Dendritic cell treated with granulocyte-macrophage colony-stimulating factor and Interleukin-4, amounts not matched to agents 40 ng/mL and 50 ng/mL, for 4 days (primary cell): ENCODE measurements around the gene PIP5K1C.

Source experiments
- H3K27ac Mint-ChIP-seq: one replicate; pipeline ENCODE4 v1.8.0; 2022; ENCODE audit warnings: mild to moderate bottlenecking, mixed read lengths
- H3K27me3 Mint-ChIP-seq: one replicate; pipeline ENCODE4 v1.8.0; 2022; ENCODE audit warnings: mild to moderate bottlenecking, mixed read lengths
- H3K36me3 Mint-ChIP-seq: one replicate; pipeline ENCODE4 v1.8.0; 2022; ENCODE audit warnings: low read depth, mixed read lengths
- H3K4me1 Mint-ChIP-seq: one replicate; pipeline ENCODE4 v1.8.0; 2022; ENCODE audit warnings: low read depth, mixed read lengths
- H3K4me3 Mint-ChIP-seq: one replicate; pipeline ENCODE4 v1.8.0; 2022; ENCODE audit warnings: mild to moderate bottlenecking, moderate library complexity, mixed read lengths
- H3K9me3 Mint-ChIP-seq: one replicate; pipeline ENCODE4 v1.8.0; 2022; ENCODE audit warnings: mixed read lengths
- intact Hi-C: fragments of 100-400 bp; cut with micrococcal nuclease; formaldehyde crosslinking; loops from one replicate; pipeline ENCODE4 v1.15.0; 2022

The PIP5K1C gene

DNA sequence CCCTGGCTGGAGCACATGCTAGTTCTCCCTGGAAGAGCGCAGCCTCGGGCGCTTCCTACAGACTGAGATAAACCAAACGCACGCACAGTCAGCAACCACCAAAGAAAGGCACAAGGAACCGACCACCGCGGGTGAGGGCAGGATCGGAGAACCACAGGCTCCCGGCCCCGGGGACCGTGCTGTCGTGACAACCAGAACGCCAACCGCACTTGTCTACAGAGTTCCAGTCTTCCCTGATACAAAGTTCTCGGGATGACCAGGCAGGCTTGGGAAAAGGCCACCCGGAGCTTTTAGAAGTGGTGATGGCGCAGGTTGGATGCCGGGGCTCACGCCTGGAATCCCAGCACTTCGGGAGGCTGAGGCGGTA is 40.5 kb downstream of the PIP5K1C start:
- intact Hi-C loops: no loop called here
- H3K27ac Mint-ChIP-seq: no peak overlapping the region
- no peaks in the 10 kb centered on the region for H3K4me1 Mint-ChIP-seq
- H3K27me3 Mint-ChIP-seq: no peaks in the 10 kb centered on the region
- H3K4me3 Mint-ChIP-seq: no peak overlapping the region
- peaks cover 100% of the 10 kb centered on the region for H3K36me3 Mint-ChIP-seq
- H3K9me3 Mint-ChIP-seq: no peaks in the 10 kb centered on the region

DNA sequence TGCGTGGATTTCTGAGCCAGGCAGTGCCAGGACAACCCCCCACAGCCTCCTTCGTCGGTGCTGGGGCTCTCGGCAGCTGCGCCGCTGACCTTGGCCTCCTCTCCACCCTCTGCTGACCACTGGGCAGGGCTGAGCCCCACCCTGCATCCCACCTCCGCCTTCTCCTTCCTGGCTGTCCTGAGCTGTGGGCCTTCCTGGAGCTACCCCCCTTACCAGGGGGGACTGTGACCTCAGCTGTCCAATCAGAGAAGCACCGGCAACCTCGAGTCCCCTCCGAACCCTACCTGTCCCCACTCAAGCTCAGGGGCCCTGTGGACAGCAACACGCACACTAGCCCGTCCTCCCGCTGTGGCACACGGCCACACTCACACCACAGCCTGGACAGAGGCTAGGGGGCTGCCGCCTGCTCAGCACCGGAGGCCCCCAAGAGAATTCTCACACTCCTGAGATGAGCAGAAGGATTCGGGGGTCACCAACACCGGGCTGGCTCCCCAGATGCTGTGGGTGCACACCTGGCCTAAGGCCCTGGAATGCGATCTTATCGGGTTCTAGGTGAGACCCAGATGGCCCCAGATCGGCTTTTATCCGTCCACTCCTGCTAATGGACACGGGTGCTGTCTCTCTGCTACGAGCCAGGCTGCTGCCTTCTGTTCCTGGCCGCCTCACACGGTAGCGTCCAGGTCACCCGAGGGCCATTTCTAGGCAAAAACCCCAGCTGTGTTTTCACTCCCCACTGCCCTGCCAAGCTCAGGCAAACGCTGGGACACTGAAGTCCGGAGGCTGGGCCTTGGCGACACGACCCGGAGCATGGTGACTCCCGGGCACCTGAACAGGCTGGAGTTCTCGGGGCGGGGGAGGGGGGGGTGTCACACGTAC is 41.2 kb downstream of the PIP5K1C start:
- no peaks in the 10 kb centered on the region for H3K4me1 Mint-ChIP-seq
- no peak overlapping the region for H3K27ac Mint-ChIP-seq
- no peaks in the 10 kb centered on the region for H3K9me3 Mint-ChIP-seq
- H3K36me3 Mint-ChIP-seq: peaks cover 100% of the 10 kb centered on the region
- H3K27me3 Mint-ChIP-seq: no peaks in the 10 kb centered on the region
- intact Hi-C loops: no loop called here
- no peak overlapping the region for H3K4me3 Mint-ChIP-seq

DNA sequence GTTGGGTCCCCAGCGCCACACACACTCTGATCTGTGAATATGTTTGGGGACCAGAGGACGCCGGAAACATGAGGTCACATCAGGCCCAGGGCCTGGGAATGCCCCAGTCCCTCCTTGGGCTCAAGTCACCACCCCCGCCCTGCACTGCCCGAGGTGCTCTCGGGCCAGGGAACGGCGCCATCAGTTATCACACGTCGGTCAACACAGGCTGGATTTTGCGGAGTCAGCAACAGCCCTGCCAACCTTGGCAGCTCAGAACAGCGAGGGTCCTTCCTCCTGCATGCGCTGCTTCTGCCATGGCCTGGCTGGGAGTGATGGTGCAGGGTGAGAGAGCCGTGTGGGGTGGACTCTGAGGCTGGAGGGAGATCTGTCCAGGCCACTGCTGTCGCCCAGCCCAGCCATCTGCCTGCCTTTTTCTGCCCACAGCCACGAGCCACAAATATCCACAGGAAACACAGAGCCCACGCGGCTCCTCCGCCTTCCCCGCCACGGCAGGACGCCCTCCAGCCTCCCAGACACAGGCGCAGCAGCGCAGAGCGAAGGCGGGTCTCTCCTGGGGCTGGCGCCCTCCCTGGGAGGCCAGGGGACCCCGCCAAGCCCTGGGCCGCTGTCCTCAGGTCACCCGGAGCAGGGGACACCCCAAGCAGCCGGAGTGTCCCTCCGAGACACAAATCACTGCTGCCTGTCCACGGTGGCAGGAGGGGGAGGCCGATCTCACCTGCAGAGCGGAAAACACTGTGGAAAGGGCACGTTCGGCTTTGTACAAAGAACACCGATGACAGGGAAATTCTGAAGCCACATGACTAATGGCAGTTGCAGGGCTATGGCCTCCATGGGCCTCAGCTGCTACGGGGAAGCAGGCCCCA is 42.0 kb downstream of the PIP5K1C start:
- no peak overlapping the region for H3K27ac Mint-ChIP-seq
- no peaks in the 10 kb centered on the region for H3K4me1 Mint-ChIP-seq
- H3K4me3 Mint-ChIP-seq: no peak overlapping the region
- H3K27me3 Mint-ChIP-seq: no peaks in the 10 kb centered on the region
- H3K9me3 Mint-ChIP-seq: no peaks in the 10 kb centered on the region
- H3K36me3 Mint-ChIP-seq: peaks cover 100% of the 10 kb centered on the region
- intact Hi-C loops: no loop called here

DNA sequence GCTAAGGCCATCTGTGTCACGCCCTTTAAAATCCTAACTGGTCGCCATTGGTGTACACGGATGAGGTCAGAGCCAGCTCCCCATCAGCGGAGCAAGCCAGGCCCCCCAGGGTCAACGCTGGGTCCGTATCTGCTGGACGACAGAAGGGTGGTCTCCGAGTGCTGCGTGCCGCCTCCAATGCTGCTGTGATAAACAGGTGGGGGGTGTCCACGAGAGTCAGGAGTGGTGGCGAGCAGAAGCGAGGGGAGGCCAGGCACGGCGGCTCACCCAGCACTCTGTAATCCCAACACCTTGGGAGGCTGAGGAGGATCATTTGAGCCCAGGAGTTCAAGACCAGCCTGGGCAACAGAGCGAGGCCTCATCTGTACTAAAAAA is 42.9 kb downstream of the PIP5K1C start:
- Mint-ChIP-seq H3K27me3 (no peaks in the 10 kb centered on the region), H3K36me3 (peaks cover 100% of the 10 kb centered on the region), H3K27ac (no peak overlapping the region)

DNA sequence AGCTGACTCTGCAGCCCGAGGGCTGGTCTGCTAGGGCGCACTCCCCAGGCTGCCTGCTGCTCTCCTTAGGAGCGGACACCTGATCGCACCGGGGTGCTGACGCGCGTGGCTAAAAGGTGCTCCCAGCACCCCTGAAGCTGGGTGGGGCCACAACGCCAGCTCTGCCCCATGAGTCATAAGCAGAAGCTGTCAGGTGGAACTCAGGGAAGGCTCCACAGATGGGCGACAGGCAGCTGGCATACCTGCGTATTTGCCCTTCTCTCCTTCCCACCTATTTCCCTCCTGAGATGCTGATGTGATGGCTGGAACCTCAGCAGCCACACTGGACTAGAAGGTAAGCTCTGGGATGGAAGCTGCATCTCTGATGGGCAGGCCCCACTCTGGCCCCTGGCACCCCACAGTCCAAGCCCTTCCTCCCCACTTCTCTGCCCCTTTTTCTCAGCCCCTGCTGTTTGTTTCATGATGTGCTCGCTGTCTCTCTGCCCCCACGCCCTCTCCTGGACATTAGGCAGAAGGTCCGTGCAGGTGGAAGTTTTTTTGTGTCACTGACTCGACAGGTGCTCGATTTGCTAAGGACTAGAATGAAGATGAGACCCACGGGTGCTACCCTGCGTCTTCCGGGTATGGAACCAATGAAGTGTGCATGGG is 43.4 kb downstream of the PIP5K1C start:
- no peaks in the 10 kb centered on the region for H3K27me3 Mint-ChIP-seq
- H3K4me1 Mint-ChIP-seq: no peaks in the 10 kb centered on the region
- intact Hi-C loops: no loop called here
- H3K4me3 Mint-ChIP-seq: no peak overlapping the region
- H3K36me3 Mint-ChIP-seq: peaks cover 100% of the 10 kb centered on the region
- no peak overlapping the region for H3K27ac Mint-ChIP-seq
- no peaks in the 10 kb centered on the region for H3K9me3 Mint-ChIP-seq

More for the DNA sequence above, 42.9 kb downstream of the PIP5K1C start:
- intact Hi-C loops: no loop called here
- Mint-ChIP-seq H3K9me3 (no peaks in the 10 kb centered on the region), H3K4me1 (no peaks in the 10 kb centered on the region), H3K4me3 (no peak overlapping the region)

DNA sequence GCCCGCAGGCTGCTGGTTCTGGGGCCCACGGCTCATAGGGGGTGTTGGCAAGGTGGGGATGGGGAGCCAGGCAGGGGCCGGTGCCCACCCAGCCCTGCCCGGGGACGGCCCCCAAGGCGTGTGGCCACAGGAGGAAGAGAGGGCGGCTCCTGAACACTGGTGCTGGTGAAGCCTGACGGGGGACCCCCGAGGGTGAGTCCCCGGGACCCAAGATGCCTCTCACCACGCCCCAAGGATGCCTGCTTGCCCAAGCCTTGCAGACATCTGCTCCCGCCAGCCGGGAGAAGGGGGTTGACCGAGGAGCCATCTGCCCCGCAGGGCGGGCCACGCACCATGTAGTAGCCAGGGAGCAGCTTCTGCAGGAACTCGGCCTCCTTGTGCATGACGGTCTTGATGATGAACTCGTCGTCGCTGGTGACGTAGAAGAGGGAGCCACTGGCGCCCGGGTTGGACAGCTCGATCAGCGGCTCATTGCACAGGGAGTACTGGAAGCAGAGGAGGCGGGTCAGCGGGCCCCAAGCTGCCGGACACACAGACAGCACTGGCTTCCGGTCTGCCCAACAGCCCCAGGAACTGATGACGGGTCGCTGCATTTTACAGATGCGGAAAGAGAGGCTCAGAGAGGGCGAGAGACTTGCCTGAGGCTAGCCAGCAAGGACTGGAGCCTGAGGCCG is 44.1 kb downstream of the PIP5K1C start:
- intact Hi-C loops: no loop called here
- Mint-ChIP-seq H3K27me3 (no peaks in the 10 kb centered on the region), H3K9me3 (no peaks in the 10 kb centered on the region), H3K4me1 (no peaks in the 10 kb centered on the region), H3K36me3 (peaks cover 100% of the 10 kb centered on the region), H3K27ac (no peak overlapping the region), H3K4me3 (no peak overlapping the region)

DNA sequence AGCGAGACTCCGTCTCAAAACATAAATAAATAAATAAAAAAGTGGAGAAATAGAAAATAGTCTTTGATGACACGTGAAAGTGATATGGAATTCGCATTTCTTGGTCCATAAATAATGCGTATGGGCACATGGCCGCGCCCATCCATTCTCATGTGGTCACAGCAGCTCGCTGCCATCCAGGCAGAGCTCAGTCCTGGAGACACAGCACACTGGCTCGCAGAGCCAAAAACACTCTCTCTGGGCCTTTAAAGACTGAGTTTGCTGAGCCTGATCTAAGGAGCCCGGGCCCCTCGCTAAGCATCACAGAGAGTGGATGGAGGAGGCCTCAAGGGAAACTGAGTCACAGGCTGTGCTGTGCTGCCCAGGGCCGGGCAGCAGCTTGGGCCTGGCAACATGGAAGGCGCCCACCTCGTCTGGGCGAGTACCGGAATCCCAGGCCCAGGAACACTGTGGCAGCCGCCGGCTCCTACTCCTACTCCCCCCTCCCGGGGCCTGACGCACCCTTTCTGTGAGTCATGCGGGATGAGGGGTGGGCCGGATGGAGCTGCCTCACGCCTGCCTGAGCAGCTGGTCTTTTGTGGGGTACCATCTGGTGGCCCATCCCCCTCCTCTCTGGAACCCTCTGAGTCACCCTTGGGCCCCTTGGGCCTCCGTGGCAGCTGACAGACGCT is 44.7 kb downstream of the PIP5K1C start:
- H3K27me3 Mint-ChIP-seq: no peaks in the 10 kb centered on the region
- H3K4me3 Mint-ChIP-seq: no peak overlapping the region
- H3K4me1 Mint-ChIP-seq: no peaks in the 10 kb centered on the region
- no peak overlapping the region for H3K27ac Mint-ChIP-seq
- no peaks in the 10 kb centered on the region for H3K9me3 Mint-ChIP-seq
- intact Hi-C loops: no loop called here
- H3K36me3 Mint-ChIP-seq: peaks cover 100% of the 10 kb centered on the region

DNA sequence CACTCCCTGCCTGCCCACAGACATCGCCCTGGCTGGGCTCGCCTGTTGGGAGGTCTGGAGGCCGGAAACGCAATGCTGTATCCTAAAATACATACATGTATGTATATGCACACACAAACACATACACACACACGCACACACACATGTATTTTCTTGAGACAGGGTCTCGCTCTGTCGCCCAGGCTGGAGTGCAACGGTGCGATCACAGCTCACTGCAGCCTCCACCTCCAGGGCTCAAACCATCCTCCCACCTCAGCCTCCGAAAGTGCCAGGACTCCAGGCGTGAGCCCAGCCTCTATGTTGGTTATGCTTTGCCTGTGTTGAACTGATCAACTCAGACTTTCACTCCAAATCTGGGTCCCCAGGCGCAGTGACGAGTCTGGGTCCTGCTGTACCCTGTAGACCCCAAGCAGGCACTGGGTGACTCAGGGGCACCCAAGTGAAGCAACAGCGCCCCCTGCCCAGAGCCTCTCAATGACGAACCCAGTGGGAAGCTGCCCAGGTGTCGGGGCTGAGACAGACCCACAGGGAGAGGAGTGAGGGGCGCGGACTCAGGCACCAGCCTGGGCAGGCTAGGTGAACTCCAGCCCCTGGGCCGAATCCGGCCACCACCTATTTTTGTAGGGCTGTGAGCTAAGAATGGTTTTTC is 46.3 kb downstream of the PIP5K1C start:
- Mint-ChIP-seq H3K4me1 (no peaks in the 10 kb centered on the region), H3K9me3 (no peaks in the 10 kb centered on the region), H3K36me3 (peaks cover 96% of the 10 kb centered on the region), H3K27ac (no peak overlapping the region), H3K4me3 (no peak overlapping the region), H3K27me3 (no peaks in the 10 kb centered on the region)
- intact Hi-C loops: no loop called here

DNA sequence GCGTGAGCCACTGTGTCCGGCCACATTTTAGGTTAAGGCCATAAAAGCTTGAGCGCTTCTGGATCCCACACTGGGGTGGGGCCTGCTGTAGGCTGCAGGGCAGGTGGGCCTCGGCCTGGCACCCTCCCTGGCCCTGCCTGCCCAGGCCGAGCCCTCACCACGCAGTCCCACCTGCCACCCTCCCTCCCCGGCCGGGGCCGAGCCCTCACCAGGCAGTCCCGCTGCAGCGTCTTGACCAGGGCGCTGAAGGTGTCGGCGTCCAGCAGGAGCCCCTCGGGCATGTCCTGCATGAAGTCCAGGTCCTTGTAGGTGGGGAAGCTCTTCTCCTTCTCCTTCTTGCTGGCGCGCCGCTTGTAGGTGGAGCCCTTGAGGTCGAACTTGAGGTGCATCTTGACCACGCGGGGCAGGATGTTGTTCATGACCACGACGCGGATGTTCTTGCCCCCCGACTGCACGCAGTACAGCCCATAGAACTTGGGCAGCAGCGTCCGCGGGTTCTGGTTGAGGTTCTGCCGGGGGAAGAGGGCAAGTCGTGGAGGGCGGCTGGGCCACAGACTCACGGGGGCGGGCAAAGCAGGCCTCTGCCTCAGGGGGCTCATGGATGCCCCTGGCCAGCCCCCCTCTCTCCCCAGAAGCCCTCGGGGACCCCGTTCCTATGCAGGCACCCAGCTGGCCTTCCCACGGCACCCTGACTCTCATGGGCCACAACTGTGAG is 47.0 kb downstream of the PIP5K1C start:
- H3K27me3 Mint-ChIP-seq: no peaks in the 10 kb centered on the region
- peaks cover 96% of the 10 kb centered on the region for H3K36me3 Mint-ChIP-seq
- no peaks in the 10 kb centered on the region for H3K9me3 Mint-ChIP-seq
- no peaks in the 10 kb centered on the region for H3K4me1 Mint-ChIP-seq
- no peak overlapping the region for H3K27ac Mint-ChIP-seq
- no peak overlapping the region for H3K4me3 Mint-ChIP-seq
- intact Hi-C loops: no loop called here

DNA sequence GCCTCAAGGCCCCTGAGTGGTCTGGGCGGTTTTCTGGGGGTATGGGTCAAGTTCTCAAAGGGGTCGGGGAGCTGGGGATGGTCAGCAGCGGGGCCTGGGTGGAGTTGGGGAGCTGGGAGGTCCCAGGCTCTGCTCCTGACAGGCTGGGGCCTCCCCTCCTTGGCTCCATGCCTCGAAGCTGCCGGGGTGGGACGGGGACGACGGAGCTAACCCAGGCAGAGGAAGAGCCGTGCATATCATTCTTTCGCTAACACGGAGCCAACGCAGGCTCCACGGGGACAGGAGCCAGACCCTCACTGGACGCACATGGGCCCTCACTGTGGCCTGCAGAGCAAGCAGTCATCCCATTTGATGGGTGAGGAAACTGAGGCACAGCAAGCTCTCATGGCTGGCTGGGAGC is 47.8 kb downstream of the PIP5K1C start:
- peaks cover 96% of the 10 kb centered on the region for H3K36me3 Mint-ChIP-seq
- intact Hi-C loops: no loop called here
- H3K27ac Mint-ChIP-seq: no peak overlapping the region
- no peak overlapping the region for H3K4me3 Mint-ChIP-seq
- no peaks in the 10 kb centered on the region for H3K4me1 Mint-ChIP-seq
- H3K27me3 Mint-ChIP-seq: no peaks in the 10 kb centered on the region
- H3K9me3 Mint-ChIP-seq: no peaks in the 10 kb centered on the region

DNA sequence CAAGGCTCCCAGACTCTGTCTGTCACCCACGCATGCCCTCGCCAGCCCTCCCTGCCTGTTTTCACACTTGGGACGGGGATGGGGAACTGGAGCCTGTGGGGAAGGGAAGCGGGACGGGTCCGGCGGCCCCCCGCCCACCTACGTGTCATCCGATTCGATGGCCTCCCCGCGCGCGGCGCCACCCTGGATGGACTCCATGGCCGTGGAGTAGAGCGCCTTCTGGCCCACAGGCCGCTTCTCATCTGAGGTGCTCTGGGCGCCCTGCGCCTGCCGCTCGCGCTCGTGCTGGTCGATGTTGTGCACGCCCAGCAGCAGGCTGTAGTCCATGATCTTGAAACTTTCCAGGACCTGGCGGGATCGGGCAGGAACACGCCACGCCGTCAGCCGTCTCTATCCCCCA is 48.6 kb downstream of the PIP5K1C start:
- no peak overlapping the region for H3K4me3 Mint-ChIP-seq
- intact Hi-C loops: no loop called here
- H3K27me3 Mint-ChIP-seq: no peaks in the 10 kb centered on the region
- H3K9me3 Mint-ChIP-seq: no peaks in the 10 kb centered on the region
- H3K4me1 Mint-ChIP-seq: no peaks in the 10 kb centered on the region
- H3K27ac Mint-ChIP-seq: no peak overlapping the region
- peaks cover 96% of the 10 kb centered on the region for H3K36me3 Mint-ChIP-seq

DNA sequence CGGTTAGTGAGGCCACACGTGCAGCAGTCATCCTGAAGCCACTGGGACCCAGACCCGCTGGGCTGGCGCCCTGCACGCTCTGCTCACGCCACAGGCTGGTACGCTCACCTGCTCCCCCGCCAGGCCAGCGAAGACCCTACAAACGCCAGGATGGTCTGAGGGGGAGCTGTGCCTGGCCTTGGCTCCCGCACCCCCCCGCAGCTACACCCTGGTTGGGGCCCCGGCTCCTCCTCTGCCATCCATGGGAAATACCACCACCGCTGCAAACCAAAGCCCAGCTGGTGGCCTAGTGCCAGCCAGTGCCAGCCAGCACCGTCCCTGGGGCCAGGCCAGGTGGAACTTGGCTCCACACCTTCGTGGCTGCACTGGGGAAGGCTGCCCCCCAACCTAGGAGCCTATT is 50.4 kb downstream of the PIP5K1C start:
- Mint-ChIP-seq H3K27ac (no peak overlapping the region), H3K9me3 (no peaks in the 10 kb centered on the region), H3K4me3 (no peak overlapping the region), H3K4me1 (no peaks in the 10 kb centered on the region), H3K27me3 (no peaks in the 10 kb centered on the region), H3K36me3 (peaks cover 96% of the 10 kb centered on the region)
- intact Hi-C loops: no loop called here
